ENCODE measurements around the gene TFPI2.
"Not testable (repeated sequence)": the region's sequence is repeated elsewhere in the genome, so short reads cannot be mapped to it uniquely, and the experiment has no call there.

TFPI2 gene

GRCh38 chr7:93890464-93891068, at the start of gene TFPI2:
Gene TFPI2, minus strand, starts transcription at chr7:93890753. Its CDS starts 75 bp downstream, at chr7:93890678.
- peak; percentile 9 for DNase-seq (ENCODE audit: low spot score)

GRCh38 chr7:93938293-93938692, 47.7 kb upstream of the TFPI2 start:
- no peak for DNase-seq (ENCODE audit: low spot score)

GRCh38 chr7:93937818-93938217, 47.3 kb upstream of the TFPI2 start:
- DNase-seq (ENCODE audit: low spot score): no peak

- no peak for DNase-seq (ENCODE audit: low spot score)
These were observed 44.5 kb upstream of the TFPI2 start for GRCh38 chr7:93935102-93935501.

GRCh38 chr7:93933156-93933555, 42.6 kb upstream of the TFPI2 start:
- DNase-seq (ENCODE audit: low spot score): no peak

GRCh38 chr7:93931655-93932054, 41.1 kb upstream of the TFPI2 start:
- DNase-seq (ENCODE audit: low spot score): no peak

GRCh38 chr7:93927585-93927984, 37.0 kb upstream of the TFPI2 start:
- no peak for DNase-seq (ENCODE audit: low spot score)

GRCh38 chr7:93926800-93927199, 36.2 kb upstream of the TFPI2 start:
- DNase-seq (ENCODE audit: low spot score): no peak

- DNase-seq (ENCODE audit: low spot score): no peak
These were observed 33.4 kb upstream of the TFPI2 start for GRCh38 chr7:93923942-93924341.

- DNase-seq (ENCODE audit: low spot score): no peak
These were observed 32.7 kb upstream of the TFPI2 start for GRCh38 chr7:93923296-93923695.

GRCh38 chr7:93921607-93922566, 31.3 kb upstream of the TFPI2 start, which contains the start of gene GNG11:
Gene GNG11, plus strand, starts transcription at chr7:93921735. Its CDS starts 403 bp downstream, at chr7:93922138.
- DNase-seq (ENCODE audit: low spot score): peak; percentile 6

- DNase-seq (ENCODE audit: low spot score): no peak
These were observed 30.6 kb upstream of the TFPI2 start for GRCh38 chr7:93921186-93921585.

GRCh38 chr7:93920496-93921182, 30.1 kb upstream of the TFPI2 start:
- no peak for DNase-seq (ENCODE audit: low spot score)

- DNase-seq (ENCODE audit: low spot score): not testable (repeated sequence)
These were observed 25.8 kb upstream of the TFPI2 start for GRCh38 chr7:93916315-93916714.

- DNase-seq (ENCODE audit: low spot score): not testable (repeated sequence)
These were observed 25.3 kb upstream of the TFPI2 start for GRCh38 chr7:93915888-93916287.

GRCh38 chr7:93915206-93915842, 24.8 kb upstream of the TFPI2 start:
- DNase-seq (ENCODE audit: low spot score): not testable (repeated sequence)

- no peak for DNase-seq (ENCODE audit: low spot score)
These were observed 24.1 kb upstream of the TFPI2 start for GRCh38 chr7:93914581-93915066.

- DNase-seq (ENCODE audit: low spot score): no peak
These were observed 22.6 kb upstream of the TFPI2 start for GRCh38 chr7:93913197-93913596.

GRCh38 chr7:93911661-93912060, 21.1 kb upstream of the TFPI2 start:
- DNase-seq (ENCODE audit: low spot score): not testable (repeated sequence)

GRCh38 chr7:93911242-93911641, 20.7 kb upstream of the TFPI2 start:
- not testable (repeated sequence) for DNase-seq (ENCODE audit: low spot score)

GRCh38 chr7:93910076-93910994, 19.8 kb upstream of the TFPI2 start:
- DNase-seq (ENCODE audit: low spot score): no peak

Measured in HuH-7.5 (cell line).